GM10266 (cell line): ENCODE data around the gene SMNDC1.
"Not testable (repeated sequence)": the region's sequence is repeated elsewhere in the genome, so short reads cannot be mapped to it uniquely, and the experiment has no call there.

Experiments
- DNase-seq: peaks from one replicate; pipeline ENCODE4 v3.0.0; 2012; ENCODE audit errors: extremely low spot score
- TF ChIP-seq, protein P1 (sequence below): IDR thresholded peaks from 2 replicates; pipeline ENCODE4 v1.5.1; 2012; ENCODE audit warnings: mild to moderate bottlenecking, low read depth; ENCODE audit not compliant: control insufficient read depth, insufficient read depth; ENCODE audit errors: missing control alignments

Gene SMNDC1

DNA sequence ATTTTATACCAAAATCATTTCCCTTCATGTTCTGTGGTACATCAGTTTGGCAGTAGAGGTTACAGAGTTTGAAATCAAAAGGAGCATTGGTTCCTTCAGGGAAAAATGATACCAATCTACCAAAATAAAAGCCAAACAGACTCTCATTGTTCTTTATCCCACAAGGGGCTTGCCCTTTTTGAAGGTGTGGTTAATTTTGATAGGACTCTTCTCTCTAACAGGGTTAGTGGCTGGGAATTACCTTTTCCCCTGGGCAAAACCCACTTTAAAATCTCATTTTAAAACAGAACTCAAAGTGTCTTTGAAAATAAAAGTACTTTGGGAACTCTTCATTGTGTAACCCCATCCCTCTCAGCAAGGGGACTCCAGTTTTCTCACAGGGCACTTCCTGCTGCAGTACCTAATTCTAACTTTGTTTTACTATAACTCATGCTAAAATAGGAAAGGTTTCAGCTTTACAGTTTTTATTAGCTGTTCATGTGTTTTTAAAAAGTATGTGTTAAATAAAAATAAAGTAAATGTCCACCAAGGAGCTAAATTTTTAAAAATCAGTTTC, 30.6 kb downstream of the SMNDC1 start:
- peak; percentile 12 for DNase-seq
- TF ChIP-seq, protein P1, sequence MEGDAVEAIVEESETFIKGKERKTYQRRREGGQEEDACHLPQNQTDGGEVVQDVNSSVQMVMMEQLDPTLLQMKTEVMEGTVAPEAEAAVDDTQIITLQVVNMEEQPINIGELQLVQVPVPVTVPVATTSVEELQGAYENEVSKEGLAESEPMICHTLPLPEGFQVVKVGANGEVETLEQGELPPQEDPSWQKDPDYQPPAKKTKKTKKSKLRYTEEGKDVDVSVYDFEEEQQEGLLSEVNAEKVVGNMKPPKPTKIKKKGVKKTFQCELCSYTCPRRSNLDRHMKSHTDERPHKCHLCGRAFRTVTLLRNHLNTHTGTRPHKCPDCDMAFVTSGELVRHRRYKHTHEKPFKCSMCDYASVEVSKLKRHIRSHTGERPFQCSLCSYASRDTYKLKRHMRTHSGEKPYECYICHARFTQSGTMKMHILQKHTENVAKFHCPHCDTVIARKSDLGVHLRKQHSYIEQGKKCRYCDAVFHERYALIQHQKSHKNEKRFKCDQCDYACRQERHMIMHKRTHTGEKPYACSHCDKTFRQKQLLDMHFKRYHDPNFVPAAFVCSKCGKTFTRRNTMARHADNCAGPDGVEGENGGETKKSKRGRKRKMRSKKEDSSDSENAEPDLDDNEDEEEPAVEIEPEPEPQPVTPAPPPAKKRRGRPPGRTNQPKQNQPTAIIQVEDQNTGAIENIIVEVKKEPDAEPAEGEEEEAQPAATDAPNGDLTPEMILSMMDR: no peak

DNA sequence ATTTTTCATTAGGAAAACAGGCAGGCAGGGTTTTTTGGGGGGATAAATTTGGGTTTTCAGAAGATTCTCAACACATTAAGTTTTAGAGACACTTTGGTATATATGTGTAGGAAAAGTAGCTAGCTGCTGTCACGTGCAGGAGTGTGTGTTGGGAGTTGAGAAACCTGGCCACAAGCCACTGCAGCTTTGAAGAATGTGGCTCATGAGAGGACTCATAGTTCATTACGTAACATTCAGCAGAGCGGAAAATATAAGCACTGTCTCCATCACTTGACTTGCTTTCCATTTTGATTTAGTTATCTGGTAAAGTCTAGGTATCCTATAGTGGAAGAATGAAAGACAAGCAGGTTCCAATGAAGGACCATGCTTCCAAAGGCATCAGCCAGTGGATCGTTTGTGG, 31.2 kb downstream of the SMNDC1 start:
- DNase-seq: peak; percentile 10
- TF ChIP-seq, protein P1: no peak

DNA sequence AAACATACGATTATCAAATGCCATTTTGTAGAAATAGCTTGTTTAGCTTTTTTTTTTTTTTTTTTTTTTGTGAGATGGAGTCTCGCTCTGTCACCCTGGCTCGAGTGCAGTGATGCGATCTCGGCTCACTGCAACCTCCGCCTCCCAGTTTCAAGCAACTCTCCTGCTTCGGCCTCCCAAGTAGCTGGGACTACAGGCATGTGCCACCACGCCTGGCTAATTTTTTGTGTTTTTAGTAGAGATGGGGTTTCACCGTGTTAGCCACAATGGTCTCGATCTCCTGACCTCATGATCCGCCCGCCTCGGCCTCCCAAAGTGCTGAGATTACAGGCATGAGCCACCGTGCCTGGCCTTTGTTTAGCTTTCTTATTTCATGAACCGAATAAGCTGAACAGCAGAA, 31.7 kb downstream of the SMNDC1 start:
- DNase-seq: not testable (repeated sequence)

DNA sequence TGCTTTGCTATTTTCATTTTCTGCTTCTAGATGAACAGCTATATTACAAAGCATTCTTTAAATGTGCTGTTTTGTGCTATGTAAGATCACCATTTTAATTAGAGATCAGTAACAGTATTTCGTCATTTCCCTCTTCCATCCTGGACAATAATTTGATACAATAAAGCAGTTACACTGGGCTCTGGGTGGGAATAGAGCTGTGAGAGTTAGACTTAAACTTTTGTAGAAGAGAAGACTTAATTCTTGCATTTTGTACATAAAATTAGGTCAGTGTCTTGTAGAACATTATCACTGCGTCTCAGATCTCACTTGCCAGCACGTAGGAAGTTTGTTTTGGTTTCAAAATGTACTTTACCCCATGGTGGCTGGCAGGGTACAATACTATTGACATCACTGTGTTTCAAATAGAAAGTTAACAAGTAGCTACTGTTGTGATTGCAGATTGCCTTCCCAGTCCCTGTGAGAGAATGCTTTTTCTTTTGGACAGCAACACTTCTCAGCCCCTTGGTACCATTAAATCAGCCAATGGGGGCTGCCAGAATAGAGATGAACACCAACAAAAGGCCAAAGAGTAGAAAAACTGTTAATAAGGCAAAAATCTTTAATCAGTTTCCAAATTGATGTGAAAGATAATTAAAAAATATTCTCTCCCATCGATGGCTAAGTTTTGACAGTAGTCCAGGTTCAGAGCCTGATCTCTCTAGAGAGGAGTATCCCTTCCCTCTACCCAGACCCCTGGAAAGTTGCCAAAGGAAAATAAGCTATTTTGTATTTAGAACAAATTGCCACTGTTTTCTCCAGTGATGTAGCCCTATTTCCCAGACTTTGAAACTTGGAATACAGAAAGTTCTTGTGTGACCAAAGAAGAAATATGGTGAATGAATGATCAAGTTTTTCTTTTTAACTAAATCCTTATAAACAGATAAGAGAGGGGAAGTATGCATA, 35.1 kb downstream of the SMNDC1 start:
- no peak for DNase-seq
- TF ChIP-seq, protein P1: no peak

DNA sequence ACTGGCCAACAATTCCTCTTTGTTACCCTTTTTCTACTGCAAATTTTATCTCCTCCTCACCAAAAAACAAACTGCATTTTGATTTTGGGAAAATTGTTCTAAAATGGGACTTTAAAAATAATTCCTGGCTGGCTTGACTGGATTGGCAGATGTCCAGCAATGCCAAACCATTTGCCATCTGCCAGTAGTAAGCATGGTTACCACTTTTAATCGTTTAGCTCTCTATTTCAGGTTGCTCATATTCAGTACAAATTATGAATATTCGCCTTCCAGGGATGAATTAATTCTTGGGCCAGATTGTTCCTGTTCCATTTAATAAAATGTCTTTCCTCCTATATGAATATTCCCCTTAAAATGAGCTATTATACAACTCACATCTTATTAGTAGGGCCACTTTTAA, 35.7 kb downstream of the SMNDC1 start:
- TF ChIP-seq, protein P1: no peak
- DNase-seq: no peak

DNA sequence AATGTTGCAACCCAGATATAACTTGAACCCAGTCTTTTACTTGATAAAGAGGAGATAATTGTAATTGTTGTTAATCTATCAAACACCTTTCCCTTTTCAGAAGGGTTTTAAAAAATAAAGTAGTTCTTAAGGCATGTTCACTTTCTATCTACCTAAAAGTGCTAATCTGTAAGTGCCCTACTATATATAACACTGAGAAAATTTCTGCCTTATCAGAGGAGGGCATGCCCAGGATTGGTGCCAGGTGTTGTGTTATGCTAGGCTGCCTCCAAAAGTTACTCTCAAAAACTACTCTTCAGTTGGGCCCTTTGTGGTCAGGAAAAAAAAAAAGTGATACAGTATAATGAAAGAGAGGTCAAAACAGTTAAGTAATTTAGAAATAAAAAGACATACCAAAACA, 36.3 kb downstream of the SMNDC1 start:
- DNase-seq: no peak
- TF ChIP-seq, protein P1: no peak

DNA sequence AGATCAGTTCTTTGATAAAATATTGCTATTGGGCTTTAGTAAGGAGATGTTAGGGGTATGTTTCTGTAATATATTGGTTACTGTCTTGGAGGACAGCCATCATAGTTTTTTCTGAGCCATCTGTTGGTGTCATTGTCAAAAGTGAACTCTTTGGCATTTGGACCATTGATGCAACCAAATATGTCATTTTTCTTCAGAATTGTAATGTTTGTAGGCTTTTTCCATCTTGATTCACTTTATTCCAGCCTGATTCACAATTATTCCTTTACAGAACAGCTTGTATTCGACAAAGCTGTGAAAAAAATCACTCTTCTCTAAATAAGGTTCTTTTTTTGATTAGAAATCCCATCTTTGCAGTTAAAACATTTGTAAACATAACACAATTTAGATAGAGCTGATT, 37.4 kb downstream of the SMNDC1 start:
- TF ChIP-seq, protein P1: no peak
- DNase-seq: no peak
